CD4-positive, alpha-beta T cell treated with Interleukin-4 for 1 hour (primary cell): ENCODE measurements around the gene SPEM1.
"Not testable (repeated sequence)": the region's sequence is repeated elsewhere in the genome, so short reads cannot be mapped to it uniquely, and the experiment has no call there.

ENCODE experiments used
- DNase-seq, 2 donors: peaks; one replicate each; pipeline ENCODE4 v3.0.0-alpha.2; 2020 to 2022

Gene SPEM1

GRCh38 chr17:7443499-7444485 is 23.7 kb downstream of the SPEM1 start:
- DNase-seq, result no peak

DNA sequence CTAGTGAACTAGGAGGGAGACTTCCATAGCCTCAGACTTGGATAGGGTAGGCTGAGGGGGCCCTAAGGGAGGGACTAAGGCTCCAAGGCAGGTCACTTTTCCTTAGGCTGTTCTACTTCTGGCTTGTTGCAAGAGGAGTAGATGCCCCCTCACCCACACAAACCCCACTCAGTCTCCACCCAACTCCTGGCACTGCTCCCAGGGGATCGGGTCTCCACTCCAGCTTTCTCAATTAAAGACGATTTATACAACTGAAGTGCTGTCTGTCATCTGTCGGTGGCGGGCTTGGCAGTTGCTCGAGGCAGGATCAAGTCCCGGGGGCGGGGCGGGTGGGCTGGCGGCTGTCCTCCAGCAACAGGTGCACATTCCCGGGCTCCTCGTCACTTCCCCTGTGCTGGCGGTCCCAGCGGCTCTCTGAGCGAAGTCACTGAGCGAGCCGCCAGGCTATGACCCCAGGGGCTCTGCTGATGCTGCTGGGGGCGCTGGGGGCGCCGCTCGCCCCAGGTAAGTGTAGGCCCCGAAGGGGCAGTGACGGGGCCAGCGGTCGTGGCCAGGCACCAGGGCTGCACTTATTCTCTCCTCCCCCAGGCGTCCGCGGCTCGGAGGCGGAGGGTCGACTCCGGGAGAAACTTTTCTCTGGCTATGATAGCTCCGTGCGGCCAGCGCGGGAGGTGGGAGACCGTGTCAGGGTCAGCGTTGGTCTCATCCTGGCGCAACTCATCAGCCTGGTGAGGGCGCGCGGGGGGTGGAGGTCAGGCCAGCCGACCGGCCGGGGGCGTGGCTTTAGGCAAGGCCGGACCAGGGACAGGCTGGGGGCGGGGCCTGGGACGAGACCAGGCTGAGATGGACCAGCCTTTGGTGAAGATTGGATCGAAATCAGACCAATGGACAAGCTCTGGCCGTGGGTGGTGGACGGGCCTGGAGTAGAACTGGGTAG is 24.8 kb downstream of the SPEM1 start, which contains the start of gene CHRNB1:
TSS of gene CHRNB1 (plus strand) at position 380 of the 937 bp plus-strand sequence. CDS start at position 447, 67 bp downstream.
- DNase-seq, result peak in 1 of 2 donors; percentile 50

- peak in 1 of 2 donors; percentile 40 for DNase-seq
Measured at GRCh38 chr17:7445619-7445968, 25.5 kb downstream of the SPEM1 start.

- DNase-seq, result no peak
Measured at GRCh38 chr17:7448461-7448860, 28.3 kb downstream of the SPEM1 start.

- DNase-seq, result no peak
Measured at GRCh38 chr17:7459961-7460545, 39.9 kb downstream of the SPEM1 start.

DNA sequence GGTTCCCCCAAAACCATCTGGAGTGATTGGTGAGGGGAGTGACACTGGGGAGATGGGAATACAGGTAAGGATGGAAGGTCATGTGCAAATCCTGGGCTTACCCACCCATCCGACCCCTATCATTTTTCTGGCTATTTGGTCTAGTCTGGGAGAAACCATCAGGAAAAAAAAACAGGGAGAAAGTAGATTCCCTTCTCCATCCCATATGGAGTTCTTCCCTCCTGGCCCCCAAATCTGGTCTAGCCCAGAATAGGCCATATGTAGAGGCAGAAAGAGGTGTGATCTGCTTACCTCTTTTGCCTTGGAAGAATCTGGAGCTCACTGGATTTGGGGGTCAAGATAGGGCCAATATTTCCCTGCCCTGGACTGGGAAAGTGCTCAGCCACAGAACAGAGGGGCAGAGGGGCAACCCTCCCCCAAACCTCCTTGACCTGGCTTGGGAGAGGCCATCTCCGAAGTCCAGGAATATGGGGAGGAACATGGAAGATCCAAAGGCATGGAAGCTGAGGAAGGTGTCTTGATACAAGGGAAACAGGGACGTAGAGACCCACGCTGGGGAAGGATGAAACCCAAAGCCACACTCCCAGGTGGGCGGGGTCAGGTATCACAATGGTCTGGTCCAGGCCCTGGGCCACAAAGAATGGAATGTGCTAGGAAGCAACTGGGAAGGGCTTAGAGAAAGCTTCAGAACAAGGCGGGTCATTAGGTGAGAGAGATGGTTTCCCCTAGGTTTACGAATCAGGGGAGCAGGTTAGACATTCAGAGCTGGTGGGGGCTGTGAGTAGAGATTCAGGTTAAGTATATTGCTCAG is 40.9 kb downstream of the SPEM1 start:
- no peak for DNase-seq

GRCh38 chr17:7462474-7463371 is 42.6 kb downstream of the SPEM1 start:
- DNase-seq, result no peak

GRCh38 chr17:7463372-7463846 is 43.3 kb downstream of the SPEM1 start:
- DNase-seq, result no peak

DNA sequence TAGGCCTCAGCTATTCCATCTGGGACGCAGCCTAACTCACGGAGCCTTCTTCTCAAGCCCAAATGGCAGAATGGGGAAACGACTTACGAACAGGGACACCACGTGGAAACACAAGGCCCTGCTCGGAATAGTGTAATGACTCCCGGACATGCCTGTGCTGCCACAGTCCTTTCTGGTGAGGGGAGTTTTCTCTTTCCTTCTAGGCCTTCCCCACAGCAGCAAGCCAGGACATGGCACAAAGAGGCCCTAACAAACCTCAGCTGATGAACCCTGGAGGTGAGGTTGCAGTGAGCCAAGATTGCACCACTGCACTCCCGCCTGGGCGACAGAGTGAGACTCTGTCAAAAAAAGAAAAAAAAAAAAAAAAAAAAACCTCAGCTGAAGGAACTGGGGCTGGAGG is 44.0 kb downstream of the SPEM1 start:
- no peak for DNase-seq

- no peak for DNase-seq
Measured at GRCh38 chr17:7465597-7466275, 45.6 kb downstream of the SPEM1 start.

- DNase-seq, result no peak
Measured at GRCh38 chr17:7466318-7466638, 46.2 kb downstream of the SPEM1 start.

DNA sequence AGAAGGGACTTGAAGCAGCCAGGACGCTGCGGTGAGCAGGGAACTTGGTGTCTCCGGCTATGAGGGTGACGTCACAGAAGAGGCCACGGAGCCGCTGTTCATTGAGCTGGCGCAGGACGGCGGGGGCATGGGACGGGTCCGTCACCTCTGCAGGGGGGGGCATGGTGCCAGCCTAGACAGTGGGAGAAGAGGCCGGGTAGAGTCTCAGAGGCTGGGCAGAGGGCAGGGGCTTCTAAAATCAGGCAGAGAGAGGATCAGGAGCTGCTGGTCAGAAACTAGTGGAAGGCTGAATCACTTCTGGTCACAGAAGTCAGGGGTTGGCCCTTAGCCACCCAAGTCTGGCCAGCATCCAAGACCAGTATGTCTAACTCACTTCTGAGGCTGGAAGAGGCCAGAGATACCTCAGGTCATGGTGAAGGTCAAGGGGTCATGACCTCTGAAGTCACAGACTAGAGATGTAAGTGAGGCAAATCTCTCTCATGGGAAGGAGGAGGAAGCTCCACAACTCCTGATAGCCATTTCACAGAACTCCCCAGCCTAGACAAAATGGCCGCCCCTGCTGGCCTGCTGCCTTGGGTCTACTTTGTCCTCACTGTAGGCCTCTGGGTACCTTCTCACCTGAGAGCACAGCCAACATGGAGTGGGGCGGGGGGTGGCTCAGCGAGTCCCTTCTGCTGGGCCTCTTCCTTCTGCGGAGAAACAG is 46.7 kb downstream of the SPEM1 start:
- peak in 1 of 2 donors; percentile 52 for DNase-seq

DNA sequence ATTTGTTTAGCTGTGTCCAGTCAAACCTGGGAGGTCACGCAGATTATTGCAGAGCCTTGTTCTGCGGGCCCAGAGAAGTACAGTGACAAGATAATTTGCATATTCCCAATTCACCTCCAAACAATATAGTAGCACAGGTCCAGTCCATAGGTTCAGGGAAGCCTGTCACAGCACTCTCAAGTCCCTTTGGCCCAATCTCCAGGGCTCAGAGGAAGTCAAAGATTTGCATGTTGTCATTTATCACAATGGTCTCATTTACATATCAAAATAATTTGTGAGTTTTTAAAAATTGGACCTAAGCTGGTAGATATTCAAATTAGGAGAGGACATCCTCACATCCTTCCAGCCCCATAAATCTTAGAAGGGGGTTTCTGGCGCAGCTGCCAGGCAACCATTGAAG is 47.4 kb downstream of the SPEM1 start:
- no peak for DNase-seq

GRCh38 chr17:7468290-7468689 is 48.2 kb downstream of the SPEM1 start:
- no peak for DNase-seq

- no peak for DNase-seq
Measured at GRCh38 chr17:7468804-7469389, 48.8 kb downstream of the SPEM1 start.

- DNase-seq, result not testable (repeated sequence)
Measured at GRCh38 chr17:7469843-7470242, 49.7 kb downstream of the SPEM1 start.

- DNase-seq, result not testable (repeated sequence)
Measured at GRCh38 chr17:7470457-7470973, 50.4 kb downstream of the SPEM1 start.
